Inflammatory macrophage treated with lipopolysaccharide for 4 hours (primary cell): Measurements from ENCODE around the gene ALG8.
"Not testable (repeated sequence)": the region's sequence is repeated elsewhere in the genome, so short reads cannot be mapped to it uniquely, and the experiment has no call there.

ENCODE experiments used
- DNase-seq: peaks from one replicate; pipeline ENCODE4 v3.0.0-alpha.2; 2020

ALG8 gene

DNA sequence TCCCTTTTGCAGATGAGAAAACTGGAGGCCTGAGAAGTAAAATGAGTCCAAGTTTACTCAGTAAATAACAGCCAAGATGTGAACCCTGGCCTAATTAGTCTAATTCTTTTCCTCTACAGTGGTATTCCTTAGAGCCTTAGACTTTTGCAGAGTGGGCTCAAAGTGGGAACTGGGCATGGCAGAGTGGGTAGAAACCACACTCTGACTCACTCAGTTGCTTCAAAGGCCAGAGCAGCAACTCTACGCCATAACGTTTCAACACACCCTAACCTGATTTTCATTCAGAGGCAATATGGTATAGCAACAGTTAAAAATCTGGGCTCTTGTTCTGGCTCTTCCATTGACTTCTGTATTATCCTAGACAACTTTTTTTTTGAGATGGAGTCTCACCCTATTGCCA lies 73.0 kb downstream of the ALG8 start:
- peak; percentile 46 for DNase-seq

DNA sequence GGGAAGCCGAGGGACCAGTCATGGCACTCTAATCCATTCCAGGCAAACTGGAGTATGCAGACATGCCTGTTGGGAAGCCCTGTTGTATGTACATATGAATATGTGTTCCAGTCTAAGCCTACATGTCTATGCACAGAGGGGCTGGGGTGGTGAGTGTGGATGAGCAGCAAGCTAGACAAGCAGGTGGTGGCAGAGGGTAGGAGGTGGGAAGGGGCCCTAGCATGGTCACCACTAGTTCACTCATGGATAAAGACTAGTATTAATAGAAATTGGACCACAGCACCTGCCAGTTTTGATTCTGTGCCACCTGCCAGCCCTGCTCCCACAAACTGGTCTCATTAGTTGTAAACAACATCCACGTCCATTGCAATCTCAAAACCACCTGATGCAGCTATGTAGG lies 74.2 kb downstream of the ALG8 start:
- no peak for DNase-seq

DNA sequence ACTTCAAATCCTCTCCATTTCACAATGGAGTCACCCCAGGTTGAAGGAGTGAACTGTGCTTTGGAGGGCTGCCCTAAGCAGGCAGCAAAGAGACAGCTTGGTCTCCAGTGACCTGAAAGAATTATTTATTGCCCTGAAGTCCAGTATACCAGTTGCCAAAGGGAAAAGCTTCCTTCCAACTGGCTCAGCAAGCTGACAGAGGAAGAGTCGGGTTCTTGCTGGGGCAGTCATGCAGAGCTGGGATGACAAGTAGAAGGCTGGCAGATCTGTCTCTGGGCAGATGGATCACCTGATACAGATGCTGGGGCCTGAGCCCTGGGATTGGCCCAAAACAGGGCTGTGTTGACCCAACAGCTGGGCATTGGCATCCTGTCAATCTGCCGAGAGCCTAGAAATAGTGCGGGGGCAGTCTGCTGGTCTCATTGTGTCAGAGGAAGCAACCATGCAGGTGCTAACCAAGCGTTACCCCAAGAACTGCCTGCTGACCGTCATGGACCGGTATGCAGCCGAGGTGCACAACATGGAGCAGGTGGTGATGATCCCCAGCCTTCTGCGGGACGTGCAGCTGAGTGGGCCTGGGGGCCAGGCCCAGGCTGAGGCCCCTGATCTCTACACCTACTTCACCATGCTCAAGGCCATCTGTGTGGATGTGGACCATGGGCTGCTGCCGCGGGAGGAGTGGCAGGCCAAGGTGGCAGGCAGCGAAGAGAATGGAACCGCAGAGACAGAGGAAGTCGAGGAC lies 75.8 kb downstream of the ALG8 start, which contains the start of gene THRSP:
Gene THRSP (plus strand): TSS at position 422 of the 742 bp plus-strand sequence. CDS start 21 bp downstream, at position 443.
- no peak for DNase-seq

DNA sequence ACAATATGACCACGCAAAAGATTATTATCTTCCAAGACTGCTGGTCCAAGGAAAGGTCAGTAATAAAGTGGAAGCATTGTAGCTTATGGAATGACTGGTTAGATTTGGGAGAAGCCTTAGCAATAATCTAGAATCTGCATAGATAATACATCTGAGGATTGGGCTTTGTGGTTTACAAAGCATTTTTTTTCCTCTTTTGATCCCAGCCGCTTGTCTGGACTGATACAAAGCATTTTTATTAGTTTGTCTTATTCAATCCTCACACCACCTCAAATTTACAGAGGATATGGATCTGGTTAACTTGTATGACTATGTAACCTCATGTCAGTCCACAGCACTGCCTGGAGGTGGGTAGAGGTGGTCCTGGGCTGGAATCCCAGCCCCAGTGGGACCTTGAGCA lies 76.8 kb downstream of the ALG8 start:
- DNase-seq, result no peak

DNA sequence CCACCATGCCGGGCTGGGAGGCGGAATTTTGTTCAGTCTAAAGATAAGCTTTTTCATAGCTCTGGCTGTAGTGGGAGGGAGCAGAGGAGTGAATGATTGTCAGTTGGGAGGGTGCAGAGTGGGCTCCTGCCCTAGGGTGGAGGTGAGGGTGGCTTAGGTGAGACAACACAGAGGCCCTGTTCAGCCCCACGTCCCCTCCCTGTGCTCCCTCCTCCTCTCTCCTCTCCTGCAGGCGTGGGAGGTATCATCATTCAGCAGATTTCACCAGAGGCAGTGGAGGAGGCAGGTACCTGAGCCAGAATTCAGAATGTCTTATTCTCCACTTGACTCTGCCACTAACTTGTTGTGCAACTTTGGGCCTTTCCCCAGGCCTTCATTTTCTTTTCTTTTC lies 77.5 kb downstream of the ALG8 start:
- no peak for DNase-seq

DNA sequence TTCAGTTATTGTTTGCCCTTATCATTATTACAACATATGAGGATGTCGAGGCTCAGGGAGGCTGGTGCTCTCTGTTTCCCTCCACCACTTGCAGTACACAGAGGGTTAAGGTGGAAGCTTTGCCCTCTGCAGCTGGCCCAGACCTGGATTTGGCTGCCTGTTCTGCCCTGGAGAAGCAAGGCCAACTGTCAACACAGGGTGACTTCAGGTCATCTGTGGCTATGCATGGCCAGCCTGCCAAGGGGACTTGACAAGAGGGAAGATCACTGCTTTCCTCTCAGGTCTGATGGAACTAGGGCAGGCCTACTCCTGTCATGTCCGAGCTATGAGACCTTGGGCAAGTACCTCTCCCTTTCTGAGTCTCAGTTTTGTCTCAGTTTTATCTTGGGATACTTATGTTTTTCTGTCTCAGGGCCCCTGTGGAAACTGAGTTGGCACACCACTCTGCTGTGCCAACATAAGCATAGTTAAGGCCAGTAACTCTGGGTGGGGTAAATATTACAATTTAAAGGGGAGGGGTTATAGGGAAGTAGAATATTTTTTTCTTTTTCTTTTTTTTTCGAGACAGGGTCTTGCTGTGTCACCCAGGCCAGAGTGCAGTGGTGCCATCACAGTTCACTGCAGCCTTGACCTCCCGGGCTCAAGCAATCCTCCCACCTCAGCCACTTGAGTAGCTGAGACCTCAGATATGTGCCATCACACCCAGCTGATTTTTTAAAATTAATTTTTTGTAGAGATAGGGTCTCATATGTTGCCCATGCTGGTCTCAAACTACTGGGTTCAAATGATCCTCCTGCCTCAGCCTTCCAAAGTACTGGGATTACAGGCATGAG lies 78.1 kb downstream of the ALG8 start:
- DNase-seq, result no peak

DNA sequence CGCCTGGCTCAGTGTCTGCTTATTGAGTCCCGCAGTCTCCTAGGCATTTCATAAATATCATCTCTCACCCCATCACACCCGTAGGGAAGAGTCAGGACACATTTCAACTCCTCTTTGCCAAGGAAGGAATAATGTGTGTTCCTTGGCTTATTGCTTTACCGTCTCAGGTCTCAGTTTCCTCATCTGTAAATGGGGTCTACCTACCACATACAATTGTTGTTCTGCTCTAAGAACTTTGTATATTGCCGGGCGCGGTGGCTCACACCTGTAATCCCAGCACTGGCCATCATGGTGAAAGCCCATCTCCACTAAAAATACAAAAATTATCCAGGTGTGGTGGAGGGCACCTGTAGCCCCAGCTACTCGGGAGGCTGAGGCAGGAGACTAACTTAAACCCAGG lies 78.9 kb downstream of the ALG8 start:
- no peak for DNase-seq

DNA sequence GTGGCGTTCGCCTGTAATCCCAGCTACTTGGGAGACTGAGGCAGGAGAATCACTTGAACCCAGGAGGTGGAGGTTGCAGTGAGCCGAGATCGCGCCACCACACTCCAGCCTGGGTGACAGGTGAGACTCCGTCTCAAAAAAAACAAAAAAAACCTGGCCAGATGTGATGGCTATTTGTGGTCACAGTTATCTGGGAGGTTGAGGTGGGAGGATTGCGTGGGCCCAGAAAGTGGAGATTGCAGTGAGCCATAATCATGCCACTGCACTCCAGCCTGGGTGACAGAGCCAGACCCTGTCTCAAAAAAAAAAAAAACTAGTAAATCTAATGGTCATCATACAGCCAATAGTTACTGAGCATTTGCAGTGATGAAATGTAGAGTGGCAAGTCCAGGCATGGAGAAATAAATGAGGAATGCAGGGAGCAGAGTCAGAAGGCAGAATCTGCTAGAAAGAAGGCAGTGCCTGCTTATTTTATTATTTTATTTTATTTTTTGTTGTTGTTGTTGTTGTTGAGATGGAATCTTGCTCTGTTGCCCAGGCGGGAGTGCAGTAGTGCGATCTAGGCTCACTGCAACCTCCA lies 79.6 kb downstream of the ALG8 start:
- DNase-seq, result not testable (repeated sequence)

DNA sequence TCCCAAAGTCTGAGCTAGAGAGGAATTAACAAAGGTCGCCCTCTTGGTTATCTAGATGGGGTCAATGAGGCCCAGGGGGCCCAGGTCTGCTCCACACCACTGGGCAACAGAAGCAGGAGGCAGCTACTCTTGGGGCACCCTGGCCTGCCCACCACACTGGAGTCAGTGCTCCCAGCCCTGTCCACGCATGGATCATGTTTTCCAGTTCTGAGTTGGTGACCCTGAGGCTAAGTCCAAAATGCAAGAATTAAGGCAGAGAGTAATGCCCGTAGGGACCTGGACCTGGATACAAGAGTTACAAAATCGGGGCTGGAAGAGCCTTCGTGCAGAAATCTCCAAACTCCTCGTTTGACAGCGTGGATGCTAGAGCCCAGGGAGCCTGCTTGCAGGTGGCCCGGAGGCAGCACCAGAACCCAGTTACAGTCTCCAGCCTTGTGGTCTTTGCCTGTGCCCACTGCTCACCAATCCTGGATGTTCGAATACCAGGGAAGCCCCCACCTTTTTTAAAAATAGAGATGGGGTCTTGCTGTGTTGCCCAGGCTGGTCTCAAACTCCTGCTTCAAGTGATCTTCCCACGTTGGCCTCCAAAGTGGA lies 81.9 kb downstream of the ALG8 start:
- DNase-seq, result no peak

DNA sequence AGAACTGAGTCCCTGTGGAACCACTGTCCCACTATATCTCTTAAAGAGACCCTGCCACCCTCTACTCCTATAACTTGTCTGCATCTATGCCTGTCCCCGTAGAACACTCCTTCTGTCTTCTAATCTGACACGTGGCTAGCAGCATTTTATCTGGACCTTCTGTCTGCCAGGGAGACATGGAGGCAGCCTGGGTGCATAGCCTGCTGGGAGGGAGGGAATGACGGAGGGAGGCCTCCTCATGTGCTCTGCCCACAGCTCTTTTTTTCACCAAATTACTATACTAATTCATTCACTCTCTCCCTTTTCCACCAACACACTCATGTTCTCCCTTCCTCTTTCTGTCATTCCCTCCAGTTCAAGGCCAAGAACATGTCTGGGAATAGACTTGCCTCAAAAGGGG lies 83.3 kb downstream of the ALG8 start:
- DNase-seq, result no peak

DNA sequence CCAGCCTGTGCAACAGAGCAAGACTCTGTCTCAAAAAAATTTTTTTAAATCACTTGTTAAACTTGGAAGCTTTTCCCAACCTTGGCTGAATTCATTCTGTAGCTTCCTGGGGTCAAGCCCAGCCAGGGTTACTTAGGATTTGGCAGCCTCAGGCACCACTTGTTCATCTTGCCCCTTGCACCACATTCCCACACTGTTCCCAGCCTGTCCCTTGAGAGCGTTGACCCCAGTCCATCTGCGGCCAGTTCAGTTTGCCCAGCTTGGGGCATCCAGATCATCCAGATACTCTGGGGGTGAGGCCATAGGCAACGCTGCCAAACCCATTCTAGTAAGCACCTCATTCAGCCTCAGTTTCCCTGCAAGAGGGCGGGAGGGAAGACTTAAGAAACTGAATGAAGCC lies 84.5 kb downstream of the ALG8 start:
- no peak for DNase-seq

DNA sequence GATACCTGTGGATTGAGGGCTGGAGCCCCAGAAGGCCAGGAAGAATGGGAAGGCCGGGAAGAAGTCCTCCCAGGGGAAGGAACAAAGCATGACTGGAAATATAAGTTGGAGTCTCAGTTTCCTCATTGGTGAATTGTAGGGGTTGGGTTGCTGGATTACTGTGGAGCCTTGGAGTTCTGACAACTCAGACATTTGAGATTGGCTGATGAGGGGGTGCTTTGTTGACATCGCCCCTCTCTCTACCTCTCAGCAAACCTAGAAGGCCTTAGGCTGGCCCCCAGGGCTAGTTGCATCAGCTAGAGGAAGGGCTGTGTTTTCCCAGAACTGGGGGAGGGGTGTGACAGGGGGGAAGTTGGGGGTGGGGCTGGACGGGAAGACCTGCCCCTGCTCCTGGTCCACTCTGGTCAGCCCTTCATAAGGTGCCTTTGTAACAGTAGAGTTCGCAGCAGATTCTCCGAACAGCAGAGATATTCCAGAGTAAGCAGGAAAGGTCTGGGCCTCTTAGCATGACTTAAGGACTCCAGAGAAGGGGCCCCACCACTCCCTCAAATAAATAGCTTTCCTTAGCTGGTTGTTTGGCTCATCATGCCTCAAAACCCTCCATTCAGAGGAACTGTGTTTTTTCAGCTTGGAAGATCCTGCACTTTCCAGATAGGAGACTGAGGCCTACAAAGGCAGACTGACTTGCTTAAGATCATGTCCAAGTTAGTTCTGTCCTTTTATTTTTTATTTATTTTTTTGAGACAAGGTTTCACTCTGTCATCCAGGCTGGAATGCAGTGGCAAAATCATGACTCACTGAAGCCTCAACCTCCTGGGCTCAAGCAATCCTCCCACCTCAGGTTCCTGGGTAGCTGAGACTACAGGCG lies 88.2 kb downstream of the ALG8 start:
- no peak for DNase-seq
